H9 (cell line): ENCODE measurements around the gene LTA4H. TPM values are rescaled to one million over a fixed set of nuclear protein-coding genes. Genes with fewer than 3 reads are reported as not detected.

Experiments used
- DNase-seq: peaks from one replicate; pipeline ENCODE4 v3.0.0-alpha.2; 2017
- H2AFZ ChIP-seq: one replicate; pipeline ENCODE4 v1.6.1; 2013; ENCODE audit warnings: mild to moderate bottlenecking, low read length, control low read depth, moderate library complexity
- H2AK5ac ChIP-seq: 2 replicates; pipeline ENCODE4 v1.6.1; 2013; ENCODE audit warnings: low read length, control low read depth, mixed read lengths; ENCODE audit not compliant: insufficient read length
- H2BK120ac ChIP-seq: one replicate; pipeline ENCODE4 v1.6.1; 2013; ENCODE audit warnings: low read depth, mild to moderate bottlenecking, low read length, control low read depth, inconsistent platforms; ENCODE audit not compliant: poor library complexity, severe bottlenecking
- H2BK12ac ChIP-seq: 2 replicates; pipeline ENCODE4 v1.6.1; 2013; ENCODE audit warnings: low read length, control low read depth, mixed read lengths, low read depth; ENCODE audit not compliant: insufficient read length
- H2BK15ac ChIP-seq: 2 replicates; pipeline ENCODE4 v1.6.1; 2013; ENCODE audit warnings: low read depth, low read length, control low read depth
- H2BK20ac ChIP-seq: one replicate; pipeline ENCODE4 v1.6.1; 2013; ENCODE audit warnings: low read depth, mild to moderate bottlenecking, low read length, control low read depth, inconsistent platforms; ENCODE audit not compliant: poor library complexity, severe bottlenecking
- H2BK5ac ChIP-seq: 2 replicates; pipeline ENCODE4 v1.6.1; 2013; ENCODE audit warnings: low read length, control low read depth, mixed read lengths; ENCODE audit not compliant: insufficient read length
- H3K14ac ChIP-seq: 2 replicates; pipeline ENCODE4 v1.6.1; 2013; ENCODE audit warnings: low read length, control low read depth; ENCODE audit not compliant: insufficient read depth
- H3K18ac ChIP-seq: 2 replicates; pipeline ENCODE4 v1.6.1; 2013; ENCODE audit warnings: low read depth, mild to moderate bottlenecking, mixed read lengths, low read length, control low read depth; ENCODE audit not compliant: insufficient read length
- H3K23ac ChIP-seq: 2 replicates; pipeline ENCODE4 v1.6.1; 2013; ENCODE audit warnings: low read length, control low read depth, mixed read lengths, low read depth; ENCODE audit not compliant: insufficient read length
- H3K23me2 ChIP-seq: 2 replicates; pipeline ENCODE4 v1.6.1; 2013; ENCODE audit warnings: low read depth, mild to moderate bottlenecking, mixed read lengths, low read length, control low read depth; ENCODE audit not compliant: insufficient read length, poor library complexity, severe bottlenecking
- H3K27ac ChIP-seq: 2 replicates; pipeline ENCODE4 v1.5.1; 2013; ENCODE audit warnings: low read length, control low read depth, mixed read lengths, low read depth; ENCODE audit not compliant: insufficient read length
- H3K27me3 ChIP-seq: 2 replicates; pipeline ENCODE4 v1.6.1; 2013; ENCODE audit warnings: low read length, control low read depth, inconsistent platforms; ENCODE audit not compliant: insufficient read depth
- H3K4ac ChIP-seq: 2 replicates; pipeline ENCODE4 v1.6.1; 2013; ENCODE audit warnings: low read depth, mild to moderate bottlenecking, control low read depth, inconsistent platforms, low read length, moderate library complexity
- H3K4me1 ChIP-seq: 2 replicates; pipeline ENCODE4 v1.6.1; 2013; ENCODE audit warnings: low read length, control low read depth, inconsistent platforms; ENCODE audit not compliant: insufficient read depth
- H3K4me2 ChIP-seq: 2 replicates; pipeline ENCODE4 v1.6.1; 2013; ENCODE audit warnings: low read length, control low read depth, mixed read lengths; ENCODE audit not compliant: insufficient read length, insufficient read depth
- H3K56ac ChIP-seq: 2 replicates; pipeline ENCODE4 v1.6.1; 2013; ENCODE audit warnings: low read depth, mild to moderate bottlenecking, mixed read lengths, low read length, control low read depth; ENCODE audit not compliant: insufficient read length
- H3K79me1 ChIP-seq: 2 replicates; pipeline ENCODE4 v1.6.1; 2013; ENCODE audit warnings: low read depth, mild to moderate bottlenecking, moderate library complexity, low read length, control low read depth, inconsistent platforms; ENCODE audit not compliant: insufficient read depth, poor library complexity, severe bottlenecking
- H3K79me2 ChIP-seq: 2 replicates; pipeline ENCODE4 v1.6.1; 2013; ENCODE audit warnings: low read length, control low read depth, inconsistent platforms; ENCODE audit not compliant: insufficient read depth
- H3K9ac ChIP-seq: 2 replicates; pipeline ENCODE4 v1.6.1; 2013; ENCODE audit warnings: low read length, control low read depth, mixed read lengths; ENCODE audit not compliant: insufficient read length; ENCODE audit errors: extremely low read depth
- H3K9me3 ChIP-seq: one replicate; pipeline ENCODE4 v1.6.1; 2013; ENCODE audit warnings: low read depth, low read length, inconsistent platforms; ENCODE audit not compliant: control insufficient read depth
- H3T11ph ChIP-seq: one replicate; pipeline ENCODE4 v1.6.1; 2013; ENCODE audit warnings: mild to moderate bottlenecking, low read length, control low read depth, inconsistent platforms
- H4K20me1 ChIP-seq: one replicate; pipeline ENCODE4 v1.6.1; 2013; ENCODE audit not compliant: control insufficient read depth, insufficient read length, insufficient read depth
- H4K5ac ChIP-seq: 2 replicates; pipeline ENCODE4 v1.6.1; 2013; ENCODE audit warnings: low read depth, mild to moderate bottlenecking, mixed read lengths, low read length, control low read depth; ENCODE audit not compliant: insufficient read length
- H4K8ac ChIP-seq: replicated peaks from 2 replicates; pipeline ENCODE4 v1.6.1; 2013; ENCODE audit warnings: low read length, control low read depth, mixed read lengths, low read depth; ENCODE audit not compliant: insufficient read length
- H4K91ac ChIP-seq: 2 replicates; pipeline ENCODE4 v1.6.1; 2013; ENCODE audit warnings: low read depth, mild to moderate bottlenecking, moderate library complexity, mixed read lengths, low read length, control low read depth; ENCODE audit not compliant: insufficient read length
- H3K27ac Mint-ChIP-seq, 3 experiments: 2 replicates in 2 of 3; 3 replicates in 1 of 3; pipeline ENCODE4 v1.8.0; 2020 to 2021; ENCODE audit warnings: mixed read lengths in 3 of 3, mild to moderate bottlenecking in 1 of 3, moderate library complexity in 1 of 3
- H3K27me3 Mint-ChIP-seq: 2 replicates; pipeline ENCODE4 v1.8.0; 2021; ENCODE audit warnings: low read depth, mild to moderate bottlenecking, moderate library complexity, mixed read lengths
- H3K36me3 Mint-ChIP-seq, 3 experiments: 2 replicates in 2 of 3; 3 replicates in 1 of 3; pipeline ENCODE4 v1.8.0; 2020 to 2021; ENCODE audit warnings: low read depth in 3 of 3, mixed read lengths in 3 of 3; ENCODE audit not compliant: insufficient read depth in 1 of 3
- H3K4me1 Mint-ChIP-seq, 2 experiments: 2 replicates each; pipeline ENCODE4 v1.8.0; 2020; ENCODE audit warnings: mixed read lengths in 2 of 2
- H3K4me3 Mint-ChIP-seq, 2 experiments: 2 replicates in 1 of 2; 3 replicates in 1 of 2; pipeline ENCODE4 v1.8.0; 2020 to 2021; ENCODE audit warnings: mild to moderate bottlenecking in 2 of 2, mixed read lengths in 2 of 2, moderate library complexity in 1 of 2
- H3K9me3 Mint-ChIP-seq, 2 experiments: 2 replicates in 1 of 2; 3 replicates in 1 of 2; pipeline ENCODE4 v1.8.0; 2020; ENCODE audit warnings: mild to moderate bottlenecking in 2 of 2, mixed read lengths in 2 of 2, moderate library complexity in 1 of 2
- WGBS: extraction: QIAGEN DNeasy Blood & Tissue Kit; methylation state at CpG from one replicate; pipeline ENCODE4 v1.1.7; 2013; ENCODE audit warnings: missing lambda C conversion rate, low lambda C conversion rate, mixed read lengths; ENCODE audit not compliant: insufficient read length; ENCODE audit errors: extremely low coverage; 5-methylcytosine and 5-hydroxymethylcytosine counted together
- total RNA-seq: library from RNA; stranded (reverse); gene quantifications from 2 replicates; pipeline ENCODE4 v1.2.1, GENCODE V29; 2021
- TF ChIP-seq, protein P1 (sequence below): fragments of 200-600 bp; sonication (generic); conservative IDR thresholded peaks from 3 replicates; pipeline ENCODE4 v1.8.0; 2021; ENCODE audit warnings: antibody characterized with exemption, mild to moderate bottlenecking

The LTA4H gene
- total RNA-seq, 1 experiment from 2014 or later, result 144 TPM

DNA sequence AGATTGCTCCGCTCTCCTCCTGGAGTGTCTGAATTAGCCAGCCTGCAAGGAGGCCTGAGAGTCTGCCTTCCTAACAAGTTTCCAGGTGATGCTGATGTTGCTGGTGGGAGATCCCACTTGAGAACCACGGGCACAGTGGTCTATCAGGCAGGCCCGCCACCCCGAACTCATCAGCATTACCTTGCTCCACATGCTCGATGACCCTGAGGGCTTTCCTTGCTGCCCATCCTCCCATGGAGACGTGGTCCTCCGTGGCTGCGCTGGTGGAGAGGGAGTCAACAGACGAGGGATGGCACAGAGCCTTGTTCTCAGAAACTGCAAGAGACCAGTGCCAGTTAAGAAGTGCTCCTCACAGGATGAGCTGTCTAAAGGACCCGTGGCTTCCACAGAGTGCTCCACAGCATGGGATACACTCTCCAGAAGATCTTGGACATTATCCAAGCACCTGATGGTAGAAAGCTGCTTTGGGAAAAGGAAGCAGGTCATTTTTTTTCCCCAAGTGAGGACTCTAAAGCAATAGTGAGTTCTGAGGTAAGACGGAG is 57.6 kb downstream of the LTA4H start:
- Histone ChIP-seq H2BK15ac (0 out of 2 replicates have a peak overlapping the region, but pooled peaks have one; percentile 59), H3K4me2 (no peak overlapping the region), H3K18ac (no peak overlapping the region), H3K9ac (no peak overlapping the region), H3K14ac (no peak overlapping the region), H2BK20ac (no peak overlapping the region), H2AK5ac (no peak overlapping the region), H3T11ph (no peak overlapping the region), H2AFZ (no peak overlapping the region), H3K56ac (no peak overlapping the region), H3K23me2 (no peaks in the 10 kb centered on the region), H3K79me2 (no peaks in the 10 kb centered on the region), H3K23ac (no peak overlapping the region), H2BK12ac (no peak overlapping the region), H4K20me1 (no peaks in the 10 kb centered on the region), H4K5ac (no peak overlapping the region), H3K4me1 (peaks cover 2% of the 10 kb centered on the region; the same call in 1 of the 2 replicates), H3K9me3 (no peaks in the 10 kb centered on the region), H3K27ac (no peak overlapping the region), H2BK120ac (no peak overlapping the region), H4K91ac (no peak overlapping the region), H3K4ac (no peak overlapping the region), H4K8ac (no peak overlapping the region), H3K27me3 (no peaks in the 10 kb centered on the region), H2BK5ac (no peak overlapping the region), H3K79me1 (no peaks in the 10 kb centered on the region)
- no CpG with 5 or more reads among the region's 11 CpGs for WGBS
- TF ChIP-seq, protein P1, sequence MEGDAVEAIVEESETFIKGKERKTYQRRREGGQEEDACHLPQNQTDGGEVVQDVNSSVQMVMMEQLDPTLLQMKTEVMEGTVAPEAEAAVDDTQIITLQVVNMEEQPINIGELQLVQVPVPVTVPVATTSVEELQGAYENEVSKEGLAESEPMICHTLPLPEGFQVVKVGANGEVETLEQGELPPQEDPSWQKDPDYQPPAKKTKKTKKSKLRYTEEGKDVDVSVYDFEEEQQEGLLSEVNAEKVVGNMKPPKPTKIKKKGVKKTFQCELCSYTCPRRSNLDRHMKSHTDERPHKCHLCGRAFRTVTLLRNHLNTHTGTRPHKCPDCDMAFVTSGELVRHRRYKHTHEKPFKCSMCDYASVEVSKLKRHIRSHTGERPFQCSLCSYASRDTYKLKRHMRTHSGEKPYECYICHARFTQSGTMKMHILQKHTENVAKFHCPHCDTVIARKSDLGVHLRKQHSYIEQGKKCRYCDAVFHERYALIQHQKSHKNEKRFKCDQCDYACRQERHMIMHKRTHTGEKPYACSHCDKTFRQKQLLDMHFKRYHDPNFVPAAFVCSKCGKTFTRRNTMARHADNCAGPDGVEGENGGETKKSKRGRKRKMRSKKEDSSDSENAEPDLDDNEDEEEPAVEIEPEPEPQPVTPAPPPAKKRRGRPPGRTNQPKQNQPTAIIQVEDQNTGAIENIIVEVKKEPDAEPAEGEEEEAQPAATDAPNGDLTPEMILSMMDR, result no peak
- Mint-ChIP-seq H3K27me3 (no peaks in the 10 kb centered on the region; the same call in none of the 2 replicates), H3K27ac (0 out of 7 replicates have a peak overlapping the region, but pooled peaks of 1 of the 3 experiments have one; percentile 52), H3K4me1 (peaks cover 9 to 18% of the 10 kb centered on the region in 2 experiments), H3K4me3 (no peak overlapping the region), H3K36me3 (no peaks in the 10 kb centered on the region; a peak in 1 of 7 replicates), H3K9me3 (no peaks in the 10 kb centered on the region)
- DNase-seq, result no peak
